GM19238 (cell line): ENCODE results near the gene LZIC.
A peak's percentile ranks its signal among the peaks of the same experiment; 100 is the strongest.

Source experiments
- DNase-seq: peaks from one replicate; pipeline ENCODE4 v3.0.0; 2011; ENCODE audit warnings: low spot score; ENCODE audit not compliant: insufficient read length

The LZIC gene

GRCh38 chr1:9910423-9911178, 32.6 kb downstream of the LZIC start:
- DNase-seq, result peak; percentile 98

GRCh38 chr1:9910076-9910422, 33.1 kb downstream of the LZIC start, which contains the start of gene CTNNBIP1:
Gene CTNNBIP1 (minus strand): TSS chr1:9910269. CDS start chr1:9872064, 38,205 bp downstream.
- peak; percentile 92 for DNase-seq

GRCh38 chr1:9909234-9910046, 33.8 kb downstream of the LZIC start:
- no peak for DNase-seq

GRCh38 chr1:9908871-9909233, 34.3 kb downstream of the LZIC start:
- DNase-seq, result no peak

- DNase-seq, result no peak
Observed at GRCh38 chr1:9907441-9907840, 35.8 kb downstream of the LZIC start.

- DNase-seq, result no peak
Observed at GRCh38 chr1:9906466-9906865, 36.7 kb downstream of the LZIC start.

- no peak for DNase-seq
Observed at GRCh38 chr1:9905010-9905409, 38.2 kb downstream of the LZIC start.

GRCh38 chr1:9904596-9904995, 38.6 kb downstream of the LZIC start:
- no peak for DNase-seq

- DNase-seq, result no peak
Observed at GRCh38 chr1:9903801-9904527, 39.2 kb downstream of the LZIC start.

- DNase-seq, result no peak
Observed at GRCh38 chr1:9902060-9902452, 41.1 kb downstream of the LZIC start.

GRCh38 chr1:9901148-9902059, 41.8 kb downstream of the LZIC start:
- DNase-seq, result no peak

- no peak for DNase-seq
Observed at GRCh38 chr1:9900142-9901043, 42.8 kb downstream of the LZIC start.

GRCh38 chr1:9894115-9894514, 49.1 kb downstream of the LZIC start:
- DNase-seq, result no peak

GRCh38 chr1:9892563-9893528, 50.3 kb downstream of the LZIC start:
- DNase-seq, result no peak

- no peak for DNase-seq
Observed at GRCh38 chr1:9891207-9891606, 52.0 kb downstream of the LZIC start.

- DNase-seq, result no peak
Observed at GRCh38 chr1:9890224-9890731, 52.9 kb downstream of the LZIC start.

- DNase-seq, result no peak
Observed at GRCh38 chr1:9889411-9889810, 53.8 kb downstream of the LZIC start.

- no peak for DNase-seq
Observed at GRCh38 chr1:9888886-9889285, 54.3 kb downstream of the LZIC start.

GRCh38 chr1:9887070-9887469, 56.1 kb downstream of the LZIC start:
- no peak for DNase-seq
